ENCODE data around the gene SYNPR.

DNA sequence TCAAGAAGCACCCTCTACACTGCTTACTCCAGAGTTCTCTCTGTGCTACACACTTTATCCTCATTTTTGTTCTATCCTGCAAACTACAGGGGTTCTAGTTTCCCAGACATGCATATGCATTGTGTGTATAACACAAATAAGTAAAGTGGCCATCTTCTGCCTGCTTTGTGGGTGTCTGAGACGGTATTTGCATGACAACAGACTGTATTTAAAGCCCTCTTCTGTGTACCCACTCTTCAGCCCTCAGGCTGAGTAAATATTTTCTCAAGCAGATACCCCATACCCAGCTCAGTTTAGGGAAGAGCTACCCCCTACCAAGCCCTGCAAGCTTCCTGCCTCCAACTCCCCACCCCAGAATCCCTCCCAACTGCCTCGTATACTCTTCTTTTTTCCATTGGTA, 31.7 kb downstream of the SYNPR start:
- TF ChIP-seq CTCF (IDR thresholded peaks at IDR 0.05; ENCODE audit: poor library complexity, severe bottlenecking), result no peak
- no peak for TF ChIP-seq EZH2 (IDR thresholded peaks at IDR 0.05; ENCODE audit: borderline replicate concordance, insufficient read depth, low read length, poor library complexity, severe bottlenecking)
- no peak for TF ChIP-seq SMC3 (conservative IDR thresholded peaks at IDR 0.05; ENCODE audit: poor library complexity)
- TF ChIP-seq EP300 (conservative IDR thresholded peaks at IDR 0.05; ENCODE audit: poor library complexity, severe bottlenecking), result no peak
- no peak for TF ChIP-seq REST (IDR thresholded peaks at IDR 0.05; ENCODE audit: borderline replicate concordance)
